Measurements from ENCODE around the gene FLOT1.

FLOT1 gene

DNA sequence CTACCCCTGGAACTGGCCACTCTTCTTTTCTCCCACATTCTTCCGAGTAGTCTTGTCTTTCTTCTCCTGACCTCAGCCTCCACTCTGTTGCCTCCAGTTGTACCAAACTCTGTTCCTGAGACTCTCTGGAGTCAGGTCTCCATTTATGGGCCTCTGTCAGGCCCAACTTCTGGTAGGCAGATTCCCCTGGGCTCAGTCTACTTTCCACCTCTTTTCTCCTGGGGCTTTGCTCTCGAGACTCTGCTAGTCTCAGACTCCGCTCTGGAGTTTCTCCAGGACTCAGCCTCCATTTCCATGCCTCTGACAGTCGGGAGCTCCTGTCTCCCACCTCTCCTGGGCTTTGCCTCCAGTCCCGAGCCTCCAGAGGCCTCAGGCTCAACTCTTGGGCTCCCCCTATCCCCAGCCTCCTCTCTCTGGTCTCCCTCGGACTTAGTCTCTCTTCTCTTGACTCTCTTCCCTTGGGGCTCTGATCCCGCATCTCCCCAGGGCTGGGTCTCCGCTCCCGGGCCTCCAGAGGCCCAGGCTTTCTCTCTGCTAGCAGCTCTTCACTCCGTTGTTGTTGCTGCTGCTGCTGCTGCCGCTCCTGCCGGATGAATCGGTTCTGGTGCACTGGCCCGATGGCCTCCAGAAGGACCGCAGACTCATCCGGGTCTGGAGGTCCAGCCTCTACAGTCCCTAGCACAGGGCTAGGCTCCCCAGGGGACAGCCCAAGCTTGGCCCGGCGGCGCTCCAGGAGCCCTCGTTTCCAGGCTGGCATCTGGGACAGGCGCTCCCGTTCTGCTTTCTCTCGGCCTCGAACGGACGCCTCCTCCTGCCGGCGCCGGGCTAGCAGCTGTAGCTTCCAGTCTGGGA is 57.1 kb downstream of the FLOT1 start:
- TF ChIP-seq, protein P1, sequence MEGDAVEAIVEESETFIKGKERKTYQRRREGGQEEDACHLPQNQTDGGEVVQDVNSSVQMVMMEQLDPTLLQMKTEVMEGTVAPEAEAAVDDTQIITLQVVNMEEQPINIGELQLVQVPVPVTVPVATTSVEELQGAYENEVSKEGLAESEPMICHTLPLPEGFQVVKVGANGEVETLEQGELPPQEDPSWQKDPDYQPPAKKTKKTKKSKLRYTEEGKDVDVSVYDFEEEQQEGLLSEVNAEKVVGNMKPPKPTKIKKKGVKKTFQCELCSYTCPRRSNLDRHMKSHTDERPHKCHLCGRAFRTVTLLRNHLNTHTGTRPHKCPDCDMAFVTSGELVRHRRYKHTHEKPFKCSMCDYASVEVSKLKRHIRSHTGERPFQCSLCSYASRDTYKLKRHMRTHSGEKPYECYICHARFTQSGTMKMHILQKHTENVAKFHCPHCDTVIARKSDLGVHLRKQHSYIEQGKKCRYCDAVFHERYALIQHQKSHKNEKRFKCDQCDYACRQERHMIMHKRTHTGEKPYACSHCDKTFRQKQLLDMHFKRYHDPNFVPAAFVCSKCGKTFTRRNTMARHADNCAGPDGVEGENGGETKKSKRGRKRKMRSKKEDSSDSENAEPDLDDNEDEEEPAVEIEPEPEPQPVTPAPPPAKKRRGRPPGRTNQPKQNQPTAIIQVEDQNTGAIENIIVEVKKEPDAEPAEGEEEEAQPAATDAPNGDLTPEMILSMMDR (conservative IDR thresholded peaks at IDR 0.05; ENCODE audit: low read depth, low read length): peak; percentile 21
- no peak for DNase-seq (ENCODE audit: low read depth)
- H3K4me3 ChIP-seq (ENCODE audit: low read length): peak overlapping the region; percentile 84

DNA sequence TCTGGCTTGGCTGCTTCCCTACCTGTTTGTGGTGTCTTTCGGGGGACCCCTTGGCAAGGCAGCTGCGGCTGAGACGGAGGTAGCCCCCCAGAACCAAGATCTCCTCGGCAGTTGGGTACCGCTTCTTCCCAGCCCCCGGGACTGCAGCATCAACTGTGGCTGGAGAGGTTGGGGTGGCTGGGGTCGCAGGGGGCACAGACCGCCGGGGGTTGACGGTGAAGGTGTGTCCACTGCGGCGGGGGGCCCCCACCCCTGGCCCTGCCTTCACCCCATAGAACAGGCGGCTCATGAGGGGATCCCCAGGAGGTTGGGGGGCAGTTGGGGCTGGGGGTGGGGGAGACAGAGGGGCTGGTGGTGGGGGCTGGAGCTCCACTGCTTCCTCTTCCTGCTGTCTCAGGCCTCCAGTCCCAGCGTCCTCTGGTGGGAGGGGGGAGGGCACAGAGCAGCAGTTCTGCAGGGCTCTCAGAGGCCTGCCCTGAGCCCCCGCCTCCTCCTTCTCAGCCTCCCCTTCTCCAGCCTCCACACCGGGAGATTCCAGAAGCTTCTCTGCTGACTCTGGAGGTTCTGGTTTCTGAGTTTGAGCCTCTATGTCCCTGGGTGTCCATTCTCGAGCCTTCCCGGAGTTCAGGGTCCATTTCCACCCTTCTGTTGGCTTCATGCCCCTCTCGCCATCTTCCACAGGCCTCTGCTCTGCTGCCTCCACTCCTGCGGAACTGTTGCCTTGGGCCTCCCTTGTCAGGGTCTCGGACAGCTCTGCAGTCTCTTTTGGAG is 57.9 kb downstream of the FLOT1 start:
- TF ChIP-seq, protein P1 (conservative IDR thresholded peaks at IDR 0.05; ENCODE audit: low read depth, low read length): no peak
- DNase-seq (ENCODE audit: low read depth): no peak
- H3K4me3 ChIP-seq (ENCODE audit: low read length): peak overlapping the region; percentile 84

DNA sequence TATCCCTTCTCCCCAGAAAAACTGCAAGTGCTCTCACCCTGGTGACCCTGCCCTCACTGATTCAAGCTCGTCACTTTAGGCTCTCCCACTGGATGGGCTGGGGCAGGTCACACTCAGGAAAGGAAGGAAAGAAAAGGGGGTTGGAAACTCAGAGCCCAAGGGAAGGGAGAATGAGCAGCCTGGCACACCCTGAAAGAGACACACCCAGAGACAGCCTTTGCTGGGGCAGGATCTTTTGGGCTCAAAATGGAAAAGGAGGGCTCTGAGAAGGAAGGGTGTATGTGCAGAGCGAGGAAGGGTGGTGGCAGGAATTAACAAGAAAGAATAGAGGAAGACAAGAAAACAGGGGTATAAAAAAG is 58.5 kb downstream of the FLOT1 start:
- H3K4me3 ChIP-seq (ENCODE audit: low read length): peak overlapping the region; percentile 51
- TF ChIP-seq, protein P1 (conservative IDR thresholded peaks at IDR 0.05; ENCODE audit: low read depth, low read length): no peak
- DNase-seq (ENCODE audit: low read depth): no peak

- H3K4me3 ChIP-seq (ENCODE audit: low read length): peak overlapping the region; percentile 51
- no peak for DNase-seq (ENCODE audit: low read depth)
- TF ChIP-seq, protein P1 (conservative IDR thresholded peaks at IDR 0.05; ENCODE audit: low read depth, low read length): no peak
These were observed 59.1 kb downstream of the FLOT1 start for GRCh38 chr6:30683183-30683979.

- TF ChIP-seq, protein P1 (conservative IDR thresholded peaks at IDR 0.05; ENCODE audit: low read depth, low read length): no peak
- H3K4me3 ChIP-seq (ENCODE audit: low read length): peak overlapping the region; percentile 51
- DNase-seq (ENCODE audit: low read depth): no peak
These were observed 60.1 kb downstream of the FLOT1 start for GRCh38 chr6:30682143-30683117.

GRCh38 chr6:30681766-30682142 is 60.7 kb downstream of the FLOT1 start:
- TF ChIP-seq, protein P1 (conservative IDR thresholded peaks at IDR 0.05; ENCODE audit: low read depth, low read length): no peak
- DNase-seq (ENCODE audit: low read depth): no peak
- H3K4me3 ChIP-seq (ENCODE audit: low read length): peak overlapping the region; percentile 51
